Stimulated activated CD4-positive, alpha-beta T cell treated with anti-CD3 and anti-CD28 coated beads, Interleukin-12 subunit alpha, Interleukin-12 subunit beta, amount 100 ng/mL, for 48 hours (primary cell): Measurements from ENCODE around the gene HMHB1.

Experiments used
- DNase-seq, 3 donors: peaks; one replicate each; pipeline ENCODE4 v3.0.0-alpha.2; 2020; ENCODE audit warnings: low read depth in 2 of 3, low spot score in 1 of 3

HMHB1 gene

GRCh38 chr5:143812085-143812705, at the start of gene HMHB1:
HMHB1 (plus strand) TSS chr5:143812161.
- no peak for DNase-seq

GRCh38 chr5:143762636-143763220, 49.2 kb upstream of the HMHB1 start:
- DNase-seq = no peak

- no peak for DNase-seq
Observed at GRCh38 chr5:143767162-143767561, 44.8 kb upstream of the HMHB1 start.

- no peak for DNase-seq
Observed at GRCh38 chr5:143769026-143769786, 42.8 kb upstream of the HMHB1 start.

GRCh38 chr5:143770450-143770849, 41.5 kb upstream of the HMHB1 start:
- no peak for DNase-seq

- no peak for DNase-seq
Observed at GRCh38 chr5:143771189-143771588, 40.8 kb upstream of the HMHB1 start.

- DNase-seq = no peak
Observed at GRCh38 chr5:143771602-143772001, 40.4 kb upstream of the HMHB1 start.

GRCh38 chr5:143772621-143773020, 39.3 kb upstream of the HMHB1 start:
- no peak for DNase-seq

GRCh38 chr5:143775258-143775657, 36.7 kb upstream of the HMHB1 start:
- DNase-seq = no peak

- no peak for DNase-seq
Observed at GRCh38 chr5:143776951-143777350, 35.0 kb upstream of the HMHB1 start.

GRCh38 chr5:143779506-143779905, 32.5 kb upstream of the HMHB1 start:
- DNase-seq = no peak

- DNase-seq = no peak
Observed at GRCh38 chr5:143781993-143782520, 29.9 kb upstream of the HMHB1 start.

- DNase-seq = no peak
Observed at GRCh38 chr5:143782588-143783386, 29.2 kb upstream of the HMHB1 start.

GRCh38 chr5:143788401-143788800, 23.6 kb upstream of the HMHB1 start:
- no peak for DNase-seq

- no peak for DNase-seq
Observed at GRCh38 chr5:143790457-143791112, 21.4 kb upstream of the HMHB1 start.

GRCh38 chr5:143791848-143792731, 19.9 kb upstream of the HMHB1 start:
- no peak for DNase-seq

GRCh38 chr5:143793249-143793648, 18.7 kb upstream of the HMHB1 start:
- DNase-seq = no peak

GRCh38 chr5:143796125-143796524, 15.8 kb upstream of the HMHB1 start:
- DNase-seq = no peak

GRCh38 chr5:143796753-143797152, 15.2 kb upstream of the HMHB1 start:
- DNase-seq = no peak

- no peak for DNase-seq
Observed at GRCh38 chr5:143800715-143801114, 11.2 kb upstream of the HMHB1 start.
